Measurements from ENCODE around the gene FOXA2.
"Not testable (repeated sequence)": the region's sequence is repeated elsewhere in the genome, so short reads cannot be mapped to it uniquely, and the experiment has no call there.

FOXA2 gene

DNA sequence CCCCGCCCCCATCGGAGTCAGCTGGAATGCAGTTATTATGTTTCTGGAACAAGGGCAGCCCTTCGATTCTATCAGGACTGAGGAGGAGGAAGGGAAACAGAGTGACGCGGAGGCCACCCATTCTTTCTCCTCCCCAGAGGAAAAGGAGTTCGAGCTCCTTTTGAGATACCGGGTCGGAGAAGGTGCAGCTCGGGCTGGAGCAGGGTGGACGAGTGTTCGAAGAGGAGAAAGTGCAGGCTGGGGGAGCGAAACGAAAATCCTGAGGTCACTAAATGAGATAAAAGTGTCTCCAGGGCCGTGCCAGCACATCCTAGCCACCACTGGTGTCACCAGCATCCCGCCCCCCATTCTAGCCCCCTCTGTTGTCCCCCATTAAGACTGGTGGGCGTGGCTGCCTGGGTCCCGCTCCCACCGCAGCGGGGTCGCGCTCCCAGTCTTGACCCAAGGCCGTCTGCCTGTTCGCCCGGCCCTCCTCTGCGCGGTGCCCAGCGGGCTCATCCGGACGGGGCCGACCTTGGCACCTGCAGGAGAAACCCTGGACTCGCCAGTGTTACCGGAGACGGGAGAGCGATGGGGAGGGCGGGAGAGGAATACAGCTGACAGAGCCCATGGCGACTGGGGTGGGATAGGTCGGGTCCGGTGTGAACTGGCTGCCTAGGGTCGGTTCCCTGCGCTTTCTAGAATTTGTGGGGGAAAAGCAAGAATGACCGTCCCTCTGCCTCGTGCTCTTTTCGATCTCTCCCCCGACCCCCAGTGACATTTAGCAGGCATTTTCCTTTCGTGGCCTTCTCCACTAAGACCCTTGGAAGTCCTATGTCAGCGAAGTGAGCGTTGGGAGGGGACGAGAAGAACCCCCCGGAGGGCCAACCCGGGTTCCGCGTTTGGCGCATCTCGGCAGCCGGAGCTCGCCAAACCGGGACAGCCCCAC is 16.2 kb downstream of the FOXA2 start:
- DNase-seq: no peak

DNA sequence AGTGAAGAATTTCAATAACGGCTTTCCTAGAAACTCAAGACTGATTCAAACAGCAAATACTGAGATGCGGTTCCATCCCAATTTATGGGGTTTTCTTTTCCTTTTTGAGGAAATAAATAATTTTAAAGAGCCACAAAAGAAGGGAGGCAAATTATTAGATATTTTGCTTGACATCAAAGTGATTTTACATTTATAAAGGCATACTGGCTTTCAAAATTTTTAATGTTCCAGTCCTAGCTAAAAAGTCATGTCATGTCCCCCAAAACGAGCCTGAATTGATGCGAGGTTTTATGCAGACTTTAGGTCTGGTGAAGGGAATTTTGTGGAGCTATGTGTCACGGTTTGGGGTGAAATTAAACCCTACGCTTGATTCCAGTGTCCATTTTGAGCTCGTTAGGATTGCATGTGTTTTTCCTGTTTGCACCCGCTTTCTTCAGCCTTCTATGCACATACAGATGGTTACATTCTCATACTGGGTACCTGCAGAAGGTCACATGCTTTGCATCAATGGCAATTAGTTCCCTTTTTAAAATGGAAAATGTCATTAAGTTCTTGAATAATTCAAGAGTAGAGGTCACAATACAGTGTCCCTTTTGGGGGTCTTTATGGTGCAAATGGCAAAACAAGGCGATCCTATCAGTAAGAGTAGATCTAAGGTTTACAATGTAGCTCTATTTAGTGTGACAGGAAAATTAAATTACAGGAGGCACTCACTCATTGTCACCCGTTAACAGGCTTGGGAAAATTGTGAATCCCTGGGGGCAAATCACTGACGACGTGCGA is 17.3 kb downstream of the FOXA2 start:
- no peak for DNase-seq

DNA sequence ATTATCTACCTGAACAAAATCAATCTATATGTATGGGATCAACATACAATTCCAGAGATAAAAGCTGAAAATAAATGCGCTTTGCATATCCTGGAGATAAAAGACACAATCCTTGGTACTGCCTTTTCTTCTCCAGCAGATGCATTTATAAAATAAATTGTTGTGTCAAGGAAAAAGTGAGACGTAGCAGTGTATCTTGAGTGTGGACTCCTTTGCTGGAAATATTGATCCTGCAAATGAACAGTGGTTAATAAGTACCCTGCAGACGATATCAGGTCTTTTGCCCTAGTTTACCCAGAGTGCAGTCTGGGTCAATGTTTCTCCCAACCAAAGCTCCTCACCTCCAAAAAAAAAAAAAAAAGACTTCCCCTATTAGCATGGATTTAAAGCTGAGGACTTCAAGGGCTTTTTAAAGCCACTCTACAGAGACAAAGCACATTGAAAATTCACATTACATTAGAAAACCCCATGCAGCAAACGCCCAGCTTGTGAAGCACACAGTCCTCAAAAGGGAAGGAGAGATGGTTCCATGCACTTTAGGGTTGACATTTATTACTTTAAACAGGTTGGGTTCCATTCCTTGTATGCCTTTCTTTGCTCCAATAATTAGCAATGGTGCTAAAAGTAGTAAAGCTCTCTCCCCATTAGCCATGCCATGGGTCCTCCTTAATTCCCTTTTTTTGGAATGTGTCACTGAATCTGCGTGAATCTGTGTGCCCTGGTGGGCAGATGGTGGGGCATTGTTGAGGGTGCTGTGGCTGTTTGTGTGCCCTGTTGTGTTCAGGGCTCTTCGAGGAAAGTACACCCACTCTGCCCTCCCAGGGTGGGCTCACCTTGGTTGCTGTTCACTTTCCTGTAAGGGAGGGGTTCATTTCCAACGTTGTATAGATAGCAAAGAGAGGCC is 21.1 kb downstream of the FOXA2 start:
- DNase-seq: no peak

DNA sequence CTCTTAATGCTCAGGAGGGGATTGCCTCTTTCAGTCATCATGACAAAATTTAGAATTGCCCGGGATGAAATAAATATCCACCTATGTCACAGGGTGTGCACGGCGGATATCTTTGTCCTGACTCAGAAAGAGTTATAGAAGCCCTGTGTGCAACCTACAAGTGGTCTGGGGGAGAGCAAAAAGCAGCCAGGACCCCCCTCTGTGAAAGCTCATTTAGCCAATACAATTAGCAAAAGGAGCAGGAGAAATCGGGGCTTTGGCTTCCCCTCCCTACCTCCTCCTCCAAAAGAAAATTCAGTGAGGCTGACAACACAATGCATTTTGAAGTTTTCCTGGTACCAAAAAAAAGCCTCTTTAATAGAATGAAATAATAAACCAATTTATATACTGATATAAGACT is 21.8 kb downstream of the FOXA2 start:
- no peak for DNase-seq

DNA sequence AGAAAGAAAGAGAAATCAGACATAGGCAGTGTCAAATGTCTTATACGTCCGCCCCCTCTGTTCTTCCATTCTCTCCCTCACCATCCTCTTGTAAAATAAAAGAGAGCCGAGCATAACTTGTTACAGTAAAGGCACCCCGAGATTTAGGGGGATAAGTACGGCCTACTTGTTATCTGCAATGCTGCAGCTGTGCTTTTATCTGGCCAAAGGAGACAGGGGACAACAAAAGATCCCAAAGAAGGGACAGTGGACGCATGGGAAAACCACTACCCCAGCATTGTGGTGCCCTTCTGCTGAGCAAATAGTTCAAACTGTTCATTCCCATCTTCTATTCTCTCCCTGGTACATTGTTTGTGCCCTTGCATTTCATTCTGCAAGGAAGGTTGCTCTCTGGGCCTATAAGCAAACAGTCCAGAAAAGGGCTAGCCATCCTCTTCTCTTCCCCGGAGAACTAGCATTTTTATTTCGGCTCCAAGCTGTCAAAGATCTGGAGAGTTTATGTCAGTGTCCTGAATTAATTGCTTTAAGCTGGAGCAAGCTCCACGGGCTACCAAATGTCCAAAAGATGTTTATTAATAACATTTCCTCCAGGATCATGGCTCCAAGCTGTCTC is 22.3 kb downstream of the FOXA2 start:
- no peak for DNase-seq

DNA sequence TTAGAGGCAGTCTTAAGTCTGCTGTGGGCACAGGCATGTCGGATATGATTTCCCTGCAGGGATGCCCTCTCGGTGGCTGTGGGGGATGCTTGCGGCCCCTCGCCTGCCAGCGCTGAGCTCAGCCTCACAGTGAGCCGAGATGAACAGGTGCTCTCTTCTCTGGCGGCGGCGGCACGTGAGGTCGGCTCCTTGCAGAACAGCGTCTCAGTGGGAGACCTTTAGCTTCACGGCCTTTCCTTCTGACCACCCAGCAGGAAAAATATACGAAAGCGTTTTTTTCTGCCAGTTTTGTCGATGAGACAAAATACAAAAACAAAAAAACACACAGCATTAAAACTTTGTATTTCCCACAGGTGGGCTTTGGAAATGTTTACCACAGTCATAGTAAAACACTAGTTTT is 23.6 kb downstream of the FOXA2 start:
- DNase-seq: no peak

DNA sequence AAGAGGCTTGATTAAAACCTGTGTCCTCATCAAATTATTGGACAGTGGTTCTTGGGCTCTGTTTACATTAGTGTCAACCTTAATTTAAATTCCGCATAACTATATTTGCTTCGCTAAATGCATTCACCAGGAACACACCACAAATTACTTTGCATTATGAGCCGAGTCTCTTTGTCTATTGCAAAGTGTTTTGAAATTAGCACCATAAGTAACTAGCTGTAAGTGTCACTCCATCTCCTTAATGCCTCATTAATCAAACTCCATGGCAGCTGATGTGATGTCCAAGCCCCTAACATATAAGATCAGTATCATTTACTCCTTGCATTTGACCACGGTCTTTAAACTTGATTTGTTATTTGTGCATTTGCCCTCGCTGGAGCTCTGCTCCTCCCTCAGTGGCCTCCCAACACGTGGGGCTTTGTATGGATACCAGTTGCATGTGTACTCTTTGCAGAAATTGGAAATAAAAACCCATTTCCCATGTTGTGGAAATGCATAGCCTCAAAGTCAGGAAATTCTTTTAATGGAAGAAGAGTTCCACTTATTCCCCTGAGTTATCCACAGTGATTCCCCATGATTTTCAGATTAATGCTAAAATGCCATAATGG is 24.6 kb downstream of the FOXA2 start:
- no peak for DNase-seq

DNA sequence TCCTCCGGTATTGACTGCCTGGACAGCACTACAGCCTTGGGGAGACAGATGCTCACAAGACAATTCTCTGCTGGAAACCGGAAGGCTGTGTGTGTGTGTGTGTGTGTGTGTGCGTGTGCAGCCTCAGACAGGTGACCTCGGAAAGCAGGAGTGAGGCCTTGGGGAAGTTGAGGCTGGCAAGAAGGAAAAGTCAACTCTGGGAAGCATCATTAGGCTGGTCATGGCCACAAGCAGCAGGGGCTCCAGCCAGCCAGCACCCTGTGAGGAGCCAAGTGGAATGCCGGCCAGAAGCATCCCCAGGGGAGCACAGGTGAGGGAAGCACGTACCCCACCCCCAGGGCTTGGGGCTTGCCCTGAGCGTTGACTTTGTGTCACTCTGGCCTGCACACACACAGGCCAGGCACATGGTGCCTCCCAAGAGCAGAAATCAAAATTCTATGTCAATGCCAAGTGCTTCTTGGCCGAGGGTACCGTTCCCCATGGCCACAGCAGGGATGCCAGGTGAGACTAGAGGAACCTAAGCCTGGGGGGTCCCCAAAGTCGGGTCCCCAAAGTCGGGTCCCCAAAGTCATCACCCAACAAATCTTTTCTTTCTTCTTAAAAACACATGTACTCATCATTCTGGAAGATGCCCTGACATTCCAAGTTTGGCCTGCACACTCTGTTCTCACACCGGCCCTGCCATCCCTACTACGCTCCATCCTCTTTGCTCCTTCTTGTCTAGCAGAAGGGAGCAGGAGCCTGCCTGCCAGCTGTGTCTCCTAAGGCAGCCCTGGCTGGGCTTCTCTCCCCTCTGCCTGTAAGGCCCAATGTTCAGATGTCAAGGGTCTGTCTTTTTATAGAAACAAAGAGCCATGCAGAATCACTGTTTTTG is 26.7 kb downstream of the FOXA2 start:
- no peak for DNase-seq

DNA sequence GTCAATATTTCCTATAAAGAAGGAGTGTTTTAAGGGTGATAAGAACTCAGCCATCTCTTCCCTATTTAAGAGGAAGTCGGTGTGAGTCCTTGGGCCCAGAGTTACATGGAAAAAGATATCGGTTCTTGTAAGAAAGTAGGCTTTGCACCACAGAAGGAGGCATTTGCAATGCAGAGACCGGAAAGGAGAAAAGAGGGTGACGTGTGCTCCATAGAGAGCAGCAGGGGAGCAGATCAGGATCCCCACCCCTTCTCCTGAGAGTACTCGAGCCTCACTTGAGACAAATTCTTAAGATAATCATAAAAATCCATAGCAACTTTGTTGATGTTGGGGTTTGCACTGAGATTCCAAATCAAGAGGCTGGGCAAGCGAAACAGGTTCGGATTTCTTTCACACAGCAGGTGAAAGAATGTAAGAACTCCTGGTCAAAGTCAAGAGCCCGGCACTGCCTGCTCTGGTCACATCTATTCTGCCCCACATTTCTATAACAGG is 27.8 kb downstream of the FOXA2 start:
- no peak for DNase-seq

DNA sequence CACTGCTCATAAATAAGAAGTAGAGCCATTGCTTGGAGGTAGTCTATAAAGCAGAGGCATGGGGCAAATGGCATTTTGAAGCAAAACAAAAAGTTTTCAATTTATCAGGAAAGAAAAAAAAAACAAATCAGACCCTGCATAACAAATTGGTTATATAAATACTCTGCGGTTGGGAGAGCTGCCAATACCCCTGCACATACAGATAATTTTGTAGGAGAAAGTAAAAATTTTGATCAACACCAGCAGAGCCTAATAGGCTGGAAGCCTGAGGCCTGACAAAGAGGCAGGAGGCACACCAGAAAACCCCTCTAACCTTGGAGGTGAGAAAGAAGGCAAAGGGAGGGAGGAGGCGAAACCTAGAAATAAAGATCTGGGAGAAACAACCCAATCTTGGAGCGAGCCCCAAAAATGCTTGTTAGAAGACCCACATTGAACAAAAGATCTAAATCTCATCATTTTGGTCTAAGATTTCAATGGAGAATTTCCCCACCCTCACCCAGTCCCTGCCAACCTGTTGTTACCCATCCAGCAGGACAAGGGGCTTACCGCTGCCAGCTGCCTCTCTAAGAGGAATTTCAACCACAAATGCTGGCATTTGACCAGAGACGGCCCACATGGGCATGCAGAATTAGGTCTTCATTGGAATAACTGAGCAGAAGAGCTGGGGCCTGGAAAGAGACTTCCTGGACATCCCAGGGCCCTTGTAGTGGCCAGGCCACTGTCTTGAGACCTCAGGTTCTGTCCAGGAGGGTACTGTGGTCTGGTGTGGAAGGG is 28.4 kb downstream of the FOXA2 start:
- DNase-seq: no peak

DNA sequence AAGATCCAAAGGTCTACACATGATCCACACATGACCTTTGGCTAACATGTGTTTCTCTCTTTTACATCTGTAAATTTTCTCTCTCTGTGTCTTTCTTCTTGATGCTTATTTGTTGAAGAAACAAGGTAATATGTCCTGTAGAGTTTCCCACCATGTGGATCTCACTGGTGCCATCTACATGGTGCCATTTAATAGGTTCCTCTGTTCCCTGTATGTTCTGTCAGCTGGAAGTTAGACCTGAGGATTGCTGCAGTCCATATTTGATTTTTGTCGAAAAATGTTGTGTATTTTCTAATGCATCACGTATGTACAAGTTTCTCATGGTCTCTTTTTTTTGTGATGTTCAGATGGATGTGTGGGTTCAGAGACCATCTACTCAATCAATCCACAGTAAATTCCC is 30.0 kb downstream of the FOXA2 start:
- no peak for DNase-seq

DNA sequence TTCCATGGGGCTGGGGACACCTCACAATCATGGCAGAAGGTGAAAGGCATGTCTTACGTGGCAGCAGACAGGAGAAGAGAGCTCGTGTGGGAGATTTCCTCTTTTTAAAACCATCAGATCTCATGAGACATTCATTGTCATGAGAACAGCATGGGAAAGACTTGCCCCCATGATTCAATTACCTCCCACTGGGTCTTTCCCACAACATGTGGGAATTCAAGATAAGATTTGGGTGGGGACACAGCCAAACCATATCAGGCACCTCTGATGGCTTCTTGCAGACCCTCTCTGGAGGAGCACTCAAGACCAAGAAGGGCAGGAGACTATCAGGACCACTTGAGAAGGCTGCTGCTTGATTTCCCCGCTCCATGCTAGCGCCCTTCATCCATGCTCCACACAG is 33.9 kb downstream of the FOXA2 start:
- not testable (repeated sequence) for DNase-seq

DNA sequence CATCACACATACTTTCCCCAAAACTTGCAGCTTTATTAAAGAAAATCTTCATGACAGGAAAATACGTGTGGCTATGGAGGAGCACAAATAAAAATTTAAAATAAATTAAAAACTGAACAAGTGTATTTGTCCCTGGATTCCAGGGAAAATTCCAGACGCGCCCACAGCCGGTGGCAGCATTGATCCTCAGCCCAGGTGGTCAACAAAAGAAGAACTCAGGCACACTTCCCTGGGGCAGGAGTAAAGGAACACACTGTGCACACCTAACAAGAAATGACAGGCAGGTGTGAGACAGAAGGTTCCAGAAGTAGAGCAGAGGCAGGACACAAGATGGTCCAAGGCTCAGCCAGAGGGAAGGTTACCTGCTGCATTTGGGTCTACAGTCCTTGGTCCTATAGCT is 36.3 kb downstream of the FOXA2 start:
- no peak for DNase-seq

DNA sequence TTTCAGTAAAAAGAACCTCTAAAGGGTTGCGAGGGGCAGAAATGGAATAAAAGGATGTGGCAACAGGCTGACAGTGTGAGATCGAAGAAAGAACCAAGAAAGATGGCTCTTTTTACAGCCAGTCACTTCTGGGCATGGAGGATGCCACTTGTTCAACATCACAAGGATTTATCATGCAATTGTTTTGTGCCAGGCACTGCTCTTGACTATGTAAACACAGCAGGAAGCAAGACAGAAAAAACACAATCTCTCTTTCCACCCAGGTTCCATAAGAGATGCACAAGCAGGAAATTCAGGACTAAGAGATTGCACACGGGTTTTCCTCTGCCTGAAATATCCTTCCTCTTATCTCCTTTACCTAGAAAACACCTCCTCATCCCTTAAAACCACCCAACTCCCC is 38.0 kb downstream of the FOXA2 start:
- no peak for DNase-seq

DNA sequence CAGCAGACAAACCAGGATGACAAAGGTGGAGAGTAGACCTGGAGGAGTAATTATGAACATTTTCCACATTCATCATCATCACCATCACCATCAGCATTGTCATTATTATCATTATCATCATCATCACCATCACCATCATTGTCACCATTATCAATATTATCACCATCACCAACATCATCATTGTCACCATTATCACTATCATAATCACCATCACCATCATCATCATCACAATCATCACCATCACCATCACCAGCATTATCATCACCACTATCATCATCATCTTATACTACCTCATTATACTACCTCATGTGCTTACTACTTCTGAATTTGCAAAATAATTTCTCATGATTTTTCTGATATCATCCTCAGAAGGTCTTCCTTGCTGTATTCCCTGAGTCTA is 39.3 kb downstream of the FOXA2 start:
- DNase-seq: no peak

DNA sequence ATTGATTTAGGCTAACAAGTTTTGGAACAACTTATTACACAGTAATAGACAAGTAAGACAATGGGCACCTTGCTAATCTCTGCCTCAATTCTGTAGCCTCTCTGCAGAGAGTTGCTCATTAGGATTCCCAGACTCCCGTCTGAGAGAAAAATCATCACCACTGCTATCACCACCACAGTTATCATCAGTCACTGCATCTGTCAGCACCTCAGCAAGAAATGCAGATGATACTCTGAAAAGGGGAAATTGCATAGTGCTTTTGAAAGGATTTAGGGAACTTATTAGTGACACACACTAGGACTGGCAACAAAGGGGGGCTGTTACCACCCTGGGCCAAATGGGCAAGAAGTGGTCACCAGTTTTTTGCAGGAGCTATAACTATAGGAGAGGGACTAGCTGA is 39.9 kb downstream of the FOXA2 start:
- DNase-seq: no peak

DNA sequence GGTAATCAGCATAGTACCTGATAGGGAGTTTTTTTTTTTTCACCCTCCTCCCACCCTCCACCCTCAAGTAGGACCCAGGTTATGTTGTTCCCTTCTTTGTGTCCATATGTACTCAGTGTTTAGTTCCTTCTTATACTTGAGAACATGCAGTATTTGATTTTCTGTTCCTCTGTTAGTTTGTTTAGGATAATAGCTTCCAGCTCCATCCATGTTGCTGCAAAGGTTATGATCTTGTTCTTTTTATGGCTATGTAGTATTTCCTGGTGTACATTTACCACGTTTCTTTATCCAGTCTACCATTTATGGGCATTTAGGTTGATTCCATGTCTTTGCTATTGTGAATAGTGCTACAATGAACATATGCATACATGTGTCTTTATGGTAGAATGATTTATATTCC is 41.9 kb downstream of the FOXA2 start:
- no peak for DNase-seq

DNA sequence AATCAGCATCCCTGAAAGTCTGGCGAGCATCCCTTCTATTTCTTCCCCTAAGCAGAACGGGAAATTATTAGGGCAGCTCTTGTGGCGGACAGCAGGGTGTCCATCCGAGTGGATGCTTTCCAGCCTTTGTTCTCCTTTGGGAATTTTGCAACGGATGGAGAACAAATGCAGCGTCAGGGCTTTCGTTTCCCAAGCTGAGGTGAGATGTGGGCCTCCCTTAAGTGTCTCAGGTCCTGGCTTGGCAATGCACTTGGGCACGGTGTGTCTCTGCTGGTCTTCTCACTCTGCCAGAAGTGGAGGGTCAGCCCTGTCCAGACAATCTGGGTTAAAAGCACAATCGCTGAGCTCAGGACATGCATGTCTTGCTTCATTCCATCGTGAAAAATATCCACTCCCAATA is 43.5 kb downstream of the FOXA2 start:
- DNase-seq: no peak

DNA sequence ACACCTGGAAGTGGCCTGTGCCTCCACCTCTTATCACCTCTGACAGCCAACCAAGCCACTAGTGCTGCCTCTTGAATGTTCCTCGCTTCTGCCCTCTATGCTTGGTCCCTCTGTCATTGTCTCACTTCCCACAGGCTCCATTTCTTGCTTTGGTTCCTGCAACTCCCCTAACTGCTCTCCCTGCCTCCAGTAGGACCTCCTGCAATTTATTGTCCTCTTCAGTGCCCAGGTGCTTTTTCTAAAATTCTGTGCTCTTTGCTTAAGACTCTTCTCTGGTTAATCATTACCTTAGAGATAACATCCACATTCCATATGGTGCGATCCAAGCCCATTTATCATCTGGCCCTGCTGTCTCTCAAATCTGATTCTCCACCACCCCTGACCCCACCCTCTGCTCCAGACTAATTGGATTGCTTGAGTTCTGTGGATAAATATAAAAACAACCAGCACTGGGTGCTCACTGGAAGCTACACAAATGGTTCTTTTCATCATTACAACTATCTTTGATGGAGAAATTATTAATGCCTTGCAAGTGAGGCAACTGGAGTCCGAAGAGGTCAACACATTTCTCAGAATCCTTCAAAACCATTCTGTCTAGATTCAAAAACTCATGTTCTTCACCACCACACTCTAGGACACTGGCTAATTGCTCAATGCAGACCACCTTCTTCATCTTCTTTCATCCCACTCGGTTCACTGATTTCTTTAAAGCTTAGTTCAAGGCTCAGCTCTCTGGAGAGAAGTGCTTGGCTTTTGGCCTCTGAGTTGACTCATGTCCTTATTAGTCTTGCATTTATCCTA is 47.2 kb downstream of the FOXA2 start:
- no peak for DNase-seq

Data from NCI-H1436 (cell line).